Measurements from ENCODE around the gene PSMD9. TPM values are rescaled to one million over a fixed set of nuclear protein-coding genes. Genes with fewer than 3 reads are reported as not detected.
"Not testable (repeated sequence)": the region's sequence is repeated elsewhere in the genome, so short reads cannot be mapped to it uniquely, and the experiment has no call there.

Gene PSMD9
- total RNA-seq, 1 donor from 2014 or later: 49.8 TPM

DNA sequence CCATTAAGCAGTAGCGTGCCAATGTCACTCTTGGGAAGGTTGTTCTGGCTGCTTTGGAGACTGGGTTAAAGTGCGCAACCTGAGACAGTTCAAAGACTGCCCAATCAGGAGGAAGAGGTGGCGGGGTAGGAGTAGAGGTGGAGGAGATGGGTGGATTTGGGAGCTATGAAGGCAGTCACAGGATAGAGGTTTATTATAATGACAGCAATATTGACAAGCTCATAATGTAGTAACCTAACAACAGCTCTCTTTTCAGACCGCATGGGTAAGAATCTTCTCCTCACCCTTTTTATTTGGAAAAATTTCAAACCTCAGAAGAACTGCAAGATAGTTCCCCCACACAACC lies 5.3 kb upstream of the PSMD9 start:
- Histone ChIP-seq H3K27ac (no peak overlapping the region), H3K9me3 (no peaks in the 10 kb centered on the region), H3K27me3 (no peaks in the 10 kb centered on the region), H3K36me3 (no peaks in the 10 kb centered on the region), H3K4me3 (no peak overlapping the region), H3K4me1 (peaks cover 0 to 5% of the 10 kb centered on the region in 2 donors)
- intact Hi-C loops (cut with DNase I): no loop called here
- no peak for DNase-seq (ENCODE audit: low spot score in 2 of 2)
- TF ChIP-seq, protein P1, sequence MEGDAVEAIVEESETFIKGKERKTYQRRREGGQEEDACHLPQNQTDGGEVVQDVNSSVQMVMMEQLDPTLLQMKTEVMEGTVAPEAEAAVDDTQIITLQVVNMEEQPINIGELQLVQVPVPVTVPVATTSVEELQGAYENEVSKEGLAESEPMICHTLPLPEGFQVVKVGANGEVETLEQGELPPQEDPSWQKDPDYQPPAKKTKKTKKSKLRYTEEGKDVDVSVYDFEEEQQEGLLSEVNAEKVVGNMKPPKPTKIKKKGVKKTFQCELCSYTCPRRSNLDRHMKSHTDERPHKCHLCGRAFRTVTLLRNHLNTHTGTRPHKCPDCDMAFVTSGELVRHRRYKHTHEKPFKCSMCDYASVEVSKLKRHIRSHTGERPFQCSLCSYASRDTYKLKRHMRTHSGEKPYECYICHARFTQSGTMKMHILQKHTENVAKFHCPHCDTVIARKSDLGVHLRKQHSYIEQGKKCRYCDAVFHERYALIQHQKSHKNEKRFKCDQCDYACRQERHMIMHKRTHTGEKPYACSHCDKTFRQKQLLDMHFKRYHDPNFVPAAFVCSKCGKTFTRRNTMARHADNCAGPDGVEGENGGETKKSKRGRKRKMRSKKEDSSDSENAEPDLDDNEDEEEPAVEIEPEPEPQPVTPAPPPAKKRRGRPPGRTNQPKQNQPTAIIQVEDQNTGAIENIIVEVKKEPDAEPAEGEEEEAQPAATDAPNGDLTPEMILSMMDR (IDR thresholded peaks at IDR 0.05): no peak

DNA sequence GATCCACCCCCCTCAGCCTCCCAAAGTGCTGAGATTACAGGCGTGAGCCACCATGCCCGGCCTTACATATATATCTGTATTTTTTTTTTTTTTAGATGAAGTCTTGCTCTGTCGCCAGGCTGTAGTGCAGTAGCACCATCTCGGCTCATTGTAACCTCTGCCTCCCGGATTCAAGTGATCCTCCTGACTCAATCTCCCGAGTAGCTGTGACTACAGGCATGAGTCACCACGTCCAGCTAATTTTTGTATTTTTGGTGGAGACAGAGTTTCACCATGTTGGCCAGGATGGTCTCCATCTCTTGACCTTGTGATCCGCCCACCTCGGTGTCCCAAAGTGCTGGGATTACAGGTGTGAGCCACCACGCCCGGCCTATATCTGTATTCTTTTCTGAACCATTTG lies 3.5 kb upstream of the PSMD9 start:
- H3K9me3 ChIP-seq; DNase-seq (ENCODE audit: low spot score in 2 of 2); H3K27me3 ChIP-seq; H3K4me3 ChIP-seq; H3K36me3 ChIP-seq; H3K27ac ChIP-seq: not testable (repeated sequence)
- intact Hi-C loops (cut with DNase I): loop anchor here (5.0 kb wide), 2 partner anchors 198 to 348 kb away; no protein-coding TSS in a partner anchor
- H3K4me1 ChIP-seq: peaks cover 5 to 14% of the 10 kb centered on the region in 2 donors

DNA sequence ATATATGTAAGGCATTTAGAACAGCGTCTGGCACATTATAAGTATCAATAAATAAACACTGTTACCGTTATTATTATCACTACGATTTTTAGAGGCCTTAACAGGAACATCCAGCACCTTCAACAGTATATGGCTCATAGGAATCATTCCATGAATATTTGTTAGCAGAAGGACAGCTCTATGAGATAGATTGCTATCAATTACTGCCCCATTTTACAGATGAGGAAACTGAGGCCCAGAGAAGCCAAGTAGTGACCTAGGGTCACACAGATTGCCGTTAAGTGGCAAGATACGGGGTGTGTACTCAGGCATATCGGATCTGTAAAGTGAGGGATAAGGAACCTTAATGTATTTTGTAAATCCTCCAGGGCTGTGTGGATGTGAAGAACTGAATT lies 510 bp upstream of the PSMD9 start:
- no peaks in the 10 kb centered on the region for H3K9me3 ChIP-seq
- intact Hi-C loops (cut with DNase I): loop anchor here (1.0 to 5.0 kb wide), 5 partner anchors 29 to 351 kb away; no protein-coding TSS in a partner anchor
- H3K27ac ChIP-seq: peak overlapping the region in 1 of 2 donors; percentile 97
- H3K4me1 ChIP-seq: peaks cover 5 to 21% of the 10 kb centered on the region in 2 donors
- TF ChIP-seq, protein P1 (IDR thresholded peaks at IDR 0.05): peak in 1 of 3 experiments; percentile 34
- H3K36me3 ChIP-seq: no peaks in the 10 kb centered on the region
- no peak for DNase-seq (ENCODE audit: low spot score in 2 of 2)
- no peaks in the 10 kb centered on the region for H3K27me3 ChIP-seq
- peak overlapping the region; percentile 74 to 79 for H3K4me3 ChIP-seq

DNA sequence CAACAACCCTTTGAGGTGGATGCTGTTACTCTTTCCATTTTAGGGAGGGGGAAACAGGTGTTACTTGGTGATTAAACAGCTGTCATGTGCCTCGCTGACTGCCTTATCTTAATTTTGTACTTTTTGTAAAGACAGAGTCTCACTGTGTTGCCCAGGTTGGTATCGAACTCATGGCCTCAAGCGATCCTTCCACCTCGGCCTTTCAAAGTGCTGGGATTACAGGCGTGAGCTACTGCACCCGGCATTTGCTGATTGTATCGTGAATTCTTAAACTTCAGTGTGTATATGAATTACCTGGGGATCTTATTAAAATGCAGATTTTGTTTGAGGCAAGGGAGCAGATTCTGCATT lies 659 bp downstream of the PSMD9 start:
- Histone ChIP-seq H3K4me3 (peak overlapping the region; percentile 74 to 79), H3K27me3 (no peaks in the 10 kb centered on the region), H3K4me1 (peaks cover 5 to 26% of the 10 kb centered on the region in 2 donors), H3K27ac (peak overlapping the region; percentile 94 to 97), H3K36me3 (no peaks in the 10 kb centered on the region), H3K9me3 (no peaks in the 10 kb centered on the region)
- intact Hi-C loops (cut with DNase I): loop anchor here (1.0 to 5.0 kb wide), 4 partner anchors 76 to 352 kb away; no protein-coding TSS in a partner anchor
- DNase-seq (ENCODE audit: low spot score in 2 of 2): no peak
- TF ChIP-seq, protein P1 (IDR thresholded peaks at IDR 0.05): no peak

DNA sequence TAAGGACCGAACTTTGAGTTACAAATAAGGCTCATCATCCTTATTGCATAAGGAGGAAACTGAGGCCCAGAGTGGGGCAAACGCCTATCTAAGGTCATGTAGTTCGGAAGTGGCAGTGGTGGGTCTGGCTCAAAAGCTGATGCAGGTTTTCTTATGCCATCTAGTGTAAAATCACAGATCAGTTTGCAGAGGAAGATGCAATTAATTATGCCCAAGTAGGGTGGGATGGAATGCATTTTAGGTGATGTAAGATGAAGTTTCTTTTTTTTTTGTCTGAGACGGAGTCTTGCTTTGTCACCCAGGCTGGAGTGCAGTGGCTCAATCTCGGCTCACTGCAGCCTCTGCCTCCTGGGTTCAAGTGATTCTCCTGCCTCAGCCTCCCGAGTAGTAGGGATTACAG lies 1.1 kb downstream of the PSMD9 start:
- not testable (repeated sequence) for DNase-seq (ENCODE audit: low spot score in 2 of 2); H3K9me3 ChIP-seq; H3K27me3 ChIP-seq; H3K27ac ChIP-seq; H3K36me3 ChIP-seq
- intact Hi-C loops (cut with DNase I): loop anchor here (1.0 to 5.0 kb wide), 4 partner anchors 77 to 352 kb away; no protein-coding TSS in a partner anchor
- Histone ChIP-seq H3K4me3 (peak overlapping the region; percentile 74 to 79), H3K4me1 (peaks cover 5 to 27% of the 10 kb centered on the region in 2 donors)

DNA sequence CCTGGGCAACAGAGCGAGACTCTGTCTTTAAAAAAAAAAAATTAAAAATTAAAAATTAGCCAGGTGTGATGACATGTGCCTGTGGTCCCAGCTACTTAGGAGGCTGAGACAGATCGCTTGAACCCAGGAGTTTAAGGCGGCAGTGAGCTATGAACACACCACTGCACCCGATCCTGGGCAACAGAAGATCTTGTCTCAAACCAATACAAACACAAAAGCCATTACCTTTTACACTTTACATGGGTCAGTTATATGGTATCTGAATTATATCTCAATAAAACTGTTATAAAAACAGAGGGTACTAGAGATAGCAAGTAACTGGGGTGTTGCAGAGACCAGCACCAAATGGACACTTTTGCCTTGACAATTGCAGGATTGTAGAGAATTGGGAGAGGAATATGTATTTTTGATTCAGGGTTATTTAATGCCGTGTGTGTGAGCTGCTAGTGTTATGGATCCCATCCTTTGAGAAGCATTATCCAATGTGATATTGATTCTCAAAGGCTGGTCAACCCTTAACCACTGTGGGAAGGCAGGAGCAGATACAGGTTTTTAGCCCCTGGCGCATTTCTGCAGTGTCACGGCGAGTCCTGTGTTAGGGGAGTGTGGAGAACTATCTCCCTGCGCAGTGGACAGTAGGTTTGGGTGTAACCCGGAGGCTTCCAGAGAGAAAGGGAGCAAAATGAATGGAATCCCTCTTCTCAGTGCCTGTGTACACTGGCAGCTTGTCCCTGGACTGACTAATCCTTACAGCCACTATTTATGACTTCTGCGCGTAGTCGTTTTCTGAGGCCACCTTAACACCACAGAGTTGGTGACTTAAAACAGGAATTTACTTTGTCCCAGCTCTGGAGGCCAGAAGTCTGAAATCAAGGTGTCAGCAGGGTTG lies 4.3 kb downstream of the PSMD9 start:
- H3K27ac ChIP-seq: no peak overlapping the region
- H3K36me3 ChIP-seq: peaks cover 24 to 28% of the 10 kb centered on the region in 2 donors
- H3K4me1 ChIP-seq: peaks cover 5 to 25% of the 10 kb centered on the region in 2 donors
- H3K4me3 ChIP-seq: no peak overlapping the region
- no peak for DNase-seq (ENCODE audit: low spot score in 2 of 2)
- TF ChIP-seq, protein P1 (IDR thresholded peaks at IDR 0.05): no peak
- intact Hi-C loops (cut with DNase I): no loop called here
- no peaks in the 10 kb centered on the region for H3K9me3 ChIP-seq
- H3K27me3 ChIP-seq: no peaks in the 10 kb centered on the region
